Hypothalamus (tissue), 51 donors: ENCODE data around the gene MEF2C.

Experiments
- DNase-seq, 51 donors: peaks; one replicate each; lab custom pipeline; 2025; lab: John Stamatoyannopoulos, UW

Gene MEF2C

DNA sequence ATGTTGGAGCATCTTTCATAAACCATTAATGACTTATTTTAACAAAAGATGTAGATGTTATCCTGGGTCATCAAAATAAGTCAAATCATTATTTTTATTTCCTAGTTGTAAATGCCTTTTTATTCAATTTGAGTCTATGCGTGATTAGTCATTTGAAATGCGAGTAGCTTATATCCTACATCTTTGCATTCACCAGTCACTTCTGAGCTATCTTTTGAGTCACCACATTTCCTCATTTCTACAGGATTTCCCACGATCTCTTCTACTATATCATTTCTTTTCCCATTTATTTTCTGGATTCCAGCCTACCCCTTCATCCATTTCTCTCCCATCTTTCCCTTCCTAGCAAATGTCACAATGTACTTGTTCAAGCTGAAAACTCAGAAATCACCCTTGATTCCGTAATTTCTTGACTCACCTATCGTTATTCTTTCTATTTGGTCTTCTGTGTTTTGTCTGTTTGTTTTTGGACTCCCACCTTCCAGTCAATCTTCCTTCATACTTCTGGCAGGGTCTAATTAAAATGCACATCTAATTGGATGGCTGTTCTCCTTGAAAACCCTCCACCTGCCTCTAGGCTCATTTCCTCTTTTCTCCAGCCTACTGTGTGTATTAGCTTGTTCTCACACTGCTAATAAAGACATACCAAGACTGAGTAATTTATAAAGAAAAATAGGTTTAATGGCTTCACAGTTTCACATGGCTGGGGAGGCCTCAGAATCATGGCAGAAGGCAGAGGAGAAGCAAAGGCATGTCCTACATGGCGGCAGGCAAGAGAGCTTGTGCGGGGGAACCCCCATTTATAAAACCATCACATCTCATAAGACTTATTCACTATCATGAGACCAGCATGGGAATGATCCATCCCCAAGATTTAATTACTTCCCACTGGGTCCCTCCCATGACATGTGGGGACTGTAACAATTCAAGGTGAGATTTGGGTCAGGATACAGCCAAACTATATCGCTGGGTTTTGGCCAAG lies 112.4 kb downstream of the MEF2C start:
- no peak for DNase-seq

DNA sequence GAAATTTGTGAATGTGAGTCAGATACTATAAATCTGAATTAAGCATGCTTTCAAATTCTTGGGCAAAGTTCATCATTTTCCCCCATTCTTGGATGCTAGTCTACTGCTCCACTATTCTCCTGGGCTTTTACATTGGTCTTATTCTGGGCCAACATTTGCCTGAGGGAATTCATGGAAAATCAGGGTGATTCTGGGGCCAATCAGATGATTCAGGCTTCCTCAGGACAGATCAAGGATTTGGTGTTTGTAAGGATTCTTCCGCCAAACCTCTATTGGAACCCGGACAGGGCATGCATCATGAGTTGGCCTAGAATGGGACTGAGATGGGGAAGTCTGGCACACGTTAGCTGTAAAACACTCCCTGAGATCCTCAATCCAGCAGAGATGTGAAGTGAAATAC lies 113.8 kb downstream of the MEF2C start:
- no peak for DNase-seq

DNA sequence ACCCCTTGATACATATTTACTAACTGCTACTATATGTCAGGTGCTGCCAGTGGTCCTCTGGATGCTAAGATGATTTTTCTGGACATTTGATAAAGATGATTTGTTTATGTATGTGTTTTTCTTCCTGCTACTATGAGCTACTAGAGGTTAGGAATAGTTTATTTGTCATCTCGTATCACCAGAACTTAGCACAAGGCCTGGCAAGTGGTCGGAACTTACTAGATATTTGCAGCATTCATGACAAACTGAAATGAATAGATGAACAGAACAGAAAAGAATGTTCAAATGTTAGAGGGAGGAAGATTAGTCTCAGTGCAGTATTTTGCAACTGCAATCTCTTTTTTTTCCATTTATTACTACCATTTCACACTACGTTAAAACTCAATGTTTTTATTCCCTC lies 114.6 kb downstream of the MEF2C start:
- no peak for DNase-seq

DNA sequence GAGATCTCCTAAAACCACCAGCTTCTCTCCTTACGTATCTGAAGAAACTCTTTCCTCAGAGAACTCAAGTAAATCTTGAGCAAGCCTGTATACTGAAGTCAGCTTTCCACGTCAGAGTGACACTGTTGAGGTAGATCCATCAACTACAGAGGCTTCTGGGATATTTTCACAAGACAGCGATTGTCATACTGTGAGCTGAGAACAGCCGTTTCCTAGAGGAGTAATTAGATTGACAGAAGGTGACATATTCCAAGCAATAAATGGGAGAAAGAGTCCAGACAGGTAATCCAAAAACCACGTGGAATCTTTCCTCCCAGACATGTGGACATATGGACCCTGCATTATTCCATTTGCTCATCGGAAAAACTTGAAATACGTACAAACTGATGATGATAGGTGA lies 117.2 kb downstream of the MEF2C start:
- no peak for DNase-seq

DNA sequence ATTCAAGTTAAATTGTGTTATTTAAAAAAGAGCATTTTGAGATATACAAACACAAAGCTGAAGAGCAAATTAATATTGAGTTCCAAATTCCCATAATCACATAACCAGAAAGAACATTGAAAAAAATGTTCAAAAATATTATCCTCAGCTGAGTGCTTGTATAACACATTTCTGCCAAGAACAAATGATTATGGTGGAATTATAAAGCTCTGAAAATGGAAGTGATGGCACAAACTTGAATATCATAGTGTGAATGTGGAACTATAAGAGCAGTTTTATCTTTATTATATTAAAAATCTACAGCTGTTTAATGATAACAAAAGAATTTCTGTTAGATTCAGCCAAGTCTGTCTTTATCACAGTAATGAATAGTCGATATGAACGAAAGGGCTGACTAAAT lies 117.8 kb downstream of the MEF2C start:
- DNase-seq = no peak

DNA sequence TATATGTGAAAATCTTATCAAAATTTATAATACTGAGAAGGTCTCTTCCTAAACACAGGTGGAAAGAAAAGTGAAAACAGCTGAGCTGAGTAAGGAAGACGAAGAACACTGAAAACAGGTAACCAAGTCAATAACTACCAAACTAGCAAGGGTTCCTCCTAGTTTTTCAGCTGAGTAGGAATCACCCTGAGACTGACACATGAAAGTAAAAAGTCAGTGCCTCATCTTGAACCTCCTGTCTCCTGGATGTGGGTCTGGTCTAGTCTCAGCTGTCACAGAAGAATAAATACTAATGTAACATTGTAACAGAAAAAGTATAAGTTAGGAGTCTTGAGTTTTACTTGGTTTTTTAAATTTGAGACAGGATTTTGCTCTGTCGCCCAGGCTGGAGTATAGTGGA lies 121.0 kb downstream of the MEF2C start:
- DNase-seq = no peak

DNA sequence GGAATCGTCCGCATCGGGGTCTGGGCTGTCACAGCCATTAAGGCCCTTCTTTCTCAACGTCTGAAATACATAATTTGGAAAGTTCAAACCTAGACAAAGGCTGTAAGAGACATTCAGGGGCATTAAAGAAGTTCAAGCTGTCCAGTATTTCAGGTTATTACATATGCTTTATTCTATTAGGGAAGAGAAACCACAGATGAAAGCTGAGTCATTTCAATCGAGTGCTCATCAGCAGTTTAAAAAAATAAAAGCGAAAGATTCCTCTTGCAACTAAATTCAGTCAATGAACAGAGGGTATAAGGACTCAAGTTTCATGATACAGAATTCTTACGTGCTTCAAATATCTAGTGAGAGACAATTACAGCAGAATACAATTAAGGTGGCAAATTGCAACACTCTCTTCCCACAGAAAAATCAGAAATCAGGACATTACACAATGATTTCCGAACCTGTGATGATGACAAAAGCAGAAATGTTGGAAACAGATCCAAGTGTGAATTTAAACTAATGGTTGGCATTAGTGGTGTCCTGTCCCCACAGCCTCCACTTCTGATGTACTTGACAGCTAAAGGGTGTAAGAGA lies 121.6 kb downstream of the MEF2C start:
- DNase-seq = peak in 1 of 51 donors; percentile 37

DNA sequence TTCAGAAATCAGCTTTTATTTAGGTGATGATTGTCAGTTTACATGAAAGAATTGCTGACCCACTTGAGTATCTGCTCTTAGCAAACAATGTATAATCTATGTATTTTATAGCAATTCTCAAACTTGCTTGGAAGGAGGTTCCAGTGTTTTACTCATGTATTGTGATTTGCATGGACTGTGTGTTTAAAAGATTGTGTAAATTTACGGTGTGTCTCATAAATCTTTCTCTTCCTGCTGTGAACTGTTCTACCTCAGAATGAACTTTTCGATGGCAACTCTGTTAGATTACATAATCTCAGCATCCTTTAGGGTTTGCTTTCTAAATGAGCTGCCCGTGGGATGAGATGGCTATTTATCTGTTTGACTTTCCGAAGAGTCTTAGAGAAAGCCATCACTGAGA lies 122.5 kb downstream of the MEF2C start:
- DNase-seq = no peak

DNA sequence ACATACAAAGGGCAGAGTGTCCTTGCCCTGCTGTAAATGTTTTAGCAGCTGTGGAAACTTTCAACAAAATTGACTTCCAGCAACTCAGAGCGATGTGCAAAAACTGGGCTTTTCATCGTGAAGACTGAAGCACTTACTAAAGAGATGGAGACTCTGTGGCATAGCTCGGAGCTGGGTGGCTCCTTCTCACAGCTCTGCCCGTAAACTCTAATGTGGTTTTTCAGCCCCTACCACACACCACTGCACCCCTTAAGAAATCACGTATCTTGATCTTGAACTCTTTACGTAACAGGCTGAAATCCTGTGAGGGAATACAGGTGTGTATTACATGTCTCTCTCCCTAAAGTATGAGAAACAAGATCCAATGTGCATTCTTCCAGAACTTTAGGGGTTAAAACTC lies 124.4 kb downstream of the MEF2C start:
- DNase-seq = no peak

DNA sequence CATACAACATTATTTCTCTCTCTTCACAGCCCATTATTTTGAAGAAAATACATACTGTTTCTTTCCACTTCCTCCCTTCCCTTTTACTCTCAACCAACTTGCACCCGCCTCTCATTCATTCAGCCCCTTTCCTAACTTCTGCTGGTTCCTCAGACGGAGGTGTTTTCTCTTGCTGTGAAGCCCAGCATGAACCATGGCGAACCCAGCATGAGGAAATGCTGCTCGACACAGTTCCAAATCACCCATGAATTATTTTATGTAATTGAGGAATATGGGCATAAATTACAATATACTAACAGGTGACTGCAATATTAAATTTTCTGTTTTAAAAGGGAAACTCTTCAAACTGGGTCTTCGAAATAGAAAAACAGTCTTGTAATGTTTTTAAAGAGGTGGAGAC lies 124.8 kb downstream of the MEF2C start:
- DNase-seq = no peak

DNA sequence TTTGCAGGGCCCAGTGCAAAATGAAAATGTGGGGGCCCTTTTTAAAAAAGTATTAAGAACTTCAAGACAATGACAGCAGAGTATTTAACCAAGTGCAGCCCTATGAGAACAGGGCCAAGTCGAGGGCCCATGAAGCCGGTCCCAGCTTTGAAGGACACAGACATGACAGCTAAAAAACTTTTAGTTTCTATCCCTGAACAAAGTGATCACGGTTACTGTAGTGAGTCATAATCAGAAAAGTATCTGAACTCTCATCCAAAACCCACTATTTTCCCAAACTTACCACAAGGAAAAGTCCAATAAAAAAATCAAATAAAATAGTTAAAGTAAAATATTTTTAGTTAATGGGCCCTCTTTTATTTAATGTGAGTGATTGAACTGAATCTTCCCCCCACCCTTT lies 126.0 kb downstream of the MEF2C start:
- DNase-seq = no peak

DNA sequence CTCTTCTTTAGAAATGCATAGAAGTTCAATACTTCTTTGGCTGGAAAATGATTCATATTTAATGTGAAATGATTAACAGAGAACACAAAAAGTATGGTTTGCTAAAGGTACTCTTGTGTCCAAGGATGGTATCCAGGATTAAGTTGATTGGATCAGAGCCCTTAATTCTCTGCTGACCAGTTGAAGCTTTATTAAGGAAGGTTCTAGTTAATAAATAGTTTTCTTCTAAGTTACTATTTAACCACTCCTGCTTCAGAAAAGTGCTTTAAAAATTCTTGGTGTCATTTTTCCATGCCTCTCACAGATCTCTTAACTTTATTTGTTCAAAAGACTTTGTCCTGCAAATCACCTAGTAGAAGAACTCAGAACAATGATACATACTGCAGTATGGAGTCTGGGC lies 134.3 kb downstream of the MEF2C start:
- no peak for DNase-seq

DNA sequence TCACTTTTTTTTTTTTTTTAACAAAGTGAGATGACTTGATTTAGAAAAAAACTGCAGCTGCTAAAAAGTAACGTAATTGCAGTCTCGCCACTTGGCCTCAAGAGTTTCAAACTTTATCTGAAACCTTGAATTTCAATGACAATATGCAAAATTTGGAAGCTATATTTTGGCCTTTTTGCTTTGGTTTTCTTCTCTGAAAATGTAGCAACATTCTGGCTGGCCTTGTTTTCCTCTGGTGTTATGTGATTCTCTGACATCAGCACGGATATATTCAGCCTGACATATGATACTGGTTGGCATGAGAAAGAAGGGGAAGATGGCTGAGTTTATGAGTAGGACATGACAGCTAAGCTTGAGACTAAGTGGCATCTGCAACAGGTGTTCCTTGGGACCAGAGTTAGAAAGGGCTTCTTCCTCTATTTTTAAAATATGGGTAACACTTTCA lies 136.5 kb downstream of the MEF2C start:
- no peak for DNase-seq

DNA sequence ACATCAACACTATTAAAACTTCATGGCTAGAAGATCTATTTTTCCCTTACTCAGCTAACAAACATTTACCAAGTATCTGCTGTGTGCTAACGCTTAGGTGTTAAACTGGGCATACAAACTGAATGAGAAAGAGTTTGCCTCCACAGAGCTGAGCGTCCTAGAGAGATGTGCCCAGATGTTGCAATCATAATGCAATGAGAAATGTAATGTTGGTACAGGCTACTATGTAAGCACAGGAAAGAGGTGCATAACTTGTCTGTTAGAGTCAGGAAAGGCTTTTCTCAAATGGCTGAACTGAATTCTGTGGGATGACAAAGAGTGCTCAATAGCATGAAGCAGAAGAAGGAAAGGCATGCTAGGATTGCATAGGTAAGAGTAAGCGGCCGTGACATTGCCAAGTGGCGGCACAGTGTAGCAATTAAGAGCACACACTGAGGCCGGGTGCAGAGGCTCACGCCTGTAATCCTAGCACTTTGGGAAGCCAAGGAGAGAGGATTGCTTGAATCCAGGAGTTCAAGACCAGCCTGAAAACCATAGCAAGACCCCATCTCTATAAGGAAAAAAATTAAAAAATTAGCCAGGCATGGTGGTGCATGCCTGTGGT lies 137.8 kb downstream of the MEF2C start:
- DNase-seq = no peak

DNA sequence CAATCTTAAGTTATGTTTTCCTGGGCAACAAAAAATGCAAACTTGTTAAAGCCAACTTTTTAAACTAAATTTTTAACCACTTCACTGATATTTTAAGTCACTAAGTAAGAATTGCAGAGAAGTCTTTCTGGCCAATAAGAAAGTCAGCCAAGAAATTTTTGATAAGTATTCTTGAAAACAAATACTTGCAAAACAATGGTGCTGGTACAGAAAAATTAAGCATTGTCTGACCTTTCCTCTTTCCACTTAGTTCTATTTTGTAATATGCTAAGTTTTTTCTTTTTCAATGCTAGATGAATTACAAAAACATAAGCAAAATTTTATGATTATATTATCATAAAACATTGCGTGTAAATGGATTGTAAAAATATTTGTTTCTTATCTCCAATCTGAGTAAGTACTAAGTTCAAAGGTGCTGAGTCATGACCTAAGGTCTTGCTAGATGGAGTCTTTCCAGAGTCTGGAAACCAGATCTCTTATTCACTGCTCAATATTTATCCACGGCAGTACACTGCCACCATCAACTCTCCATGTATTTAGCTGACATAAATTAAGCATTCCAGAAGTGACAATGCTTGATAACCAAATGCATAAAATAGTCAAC lies 139.7 kb downstream of the MEF2C start:
- DNase-seq = no peak

DNA sequence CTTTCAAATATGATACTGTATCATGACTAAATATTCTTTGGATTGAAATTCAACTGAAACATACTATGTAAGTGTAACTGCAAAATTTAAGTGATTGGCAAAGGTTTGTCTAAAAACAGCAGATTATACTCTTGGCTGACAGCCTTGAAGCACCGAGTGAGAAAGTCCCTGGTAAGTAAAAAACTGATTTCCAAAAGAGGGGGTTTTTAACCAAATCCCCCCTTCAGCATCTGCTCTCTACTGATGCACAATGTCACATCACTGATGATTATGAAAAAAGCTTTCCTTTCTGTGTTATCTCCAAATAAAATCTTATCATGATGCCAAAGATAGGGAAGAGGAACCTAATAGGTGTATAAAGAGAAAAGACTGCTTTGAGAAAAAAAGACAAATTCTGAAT lies 141.0 kb downstream of the MEF2C start:
- no peak for DNase-seq

DNA sequence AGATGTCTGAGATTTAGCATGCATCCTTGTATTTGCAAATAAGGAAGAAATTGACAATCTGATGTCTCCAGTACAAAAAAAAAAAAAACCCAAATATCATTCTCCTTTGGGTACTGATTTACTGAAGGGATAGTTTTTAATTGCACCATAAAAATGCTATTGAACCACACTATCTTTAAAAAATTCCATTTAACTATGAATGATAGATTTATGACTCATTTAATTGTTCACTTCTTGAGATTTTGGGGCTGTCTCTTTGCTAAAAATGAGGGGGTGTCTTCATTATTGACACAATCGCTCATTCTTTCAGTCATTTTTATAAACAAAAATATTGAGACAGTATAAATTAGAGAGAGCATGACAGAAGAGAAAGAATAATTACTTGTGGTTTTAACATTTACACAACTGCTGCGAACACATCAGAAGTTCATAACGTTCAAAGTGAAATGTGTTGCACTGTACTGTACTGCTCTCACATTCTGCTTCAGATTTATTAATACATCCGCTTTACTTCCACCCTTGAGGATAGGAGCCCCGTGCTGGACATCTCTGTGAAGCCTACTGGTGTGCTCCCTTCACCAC lies 142.3 kb downstream of the MEF2C start:
- DNase-seq = no peak

DNA sequence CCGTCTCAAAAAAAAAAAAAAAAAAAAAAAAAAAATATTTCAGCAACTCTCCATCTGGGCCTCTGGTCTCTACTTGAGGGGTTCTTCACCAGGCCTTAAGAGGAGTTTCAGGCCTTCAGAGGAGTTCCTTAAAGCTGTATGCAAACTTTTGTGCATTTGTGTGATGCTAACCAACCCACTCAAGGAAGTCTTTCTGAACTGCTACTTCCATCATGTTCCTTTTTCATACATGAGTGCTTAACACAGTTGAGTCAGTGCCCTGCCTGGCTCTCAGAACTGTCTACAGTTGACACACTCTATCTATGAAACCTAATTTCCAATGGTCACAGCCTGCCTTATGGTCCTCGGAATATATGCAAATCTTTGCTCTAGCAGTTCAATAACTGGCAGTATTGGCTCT lies 146.5 kb downstream of the MEF2C start:
- DNase-seq = no peak

DNA sequence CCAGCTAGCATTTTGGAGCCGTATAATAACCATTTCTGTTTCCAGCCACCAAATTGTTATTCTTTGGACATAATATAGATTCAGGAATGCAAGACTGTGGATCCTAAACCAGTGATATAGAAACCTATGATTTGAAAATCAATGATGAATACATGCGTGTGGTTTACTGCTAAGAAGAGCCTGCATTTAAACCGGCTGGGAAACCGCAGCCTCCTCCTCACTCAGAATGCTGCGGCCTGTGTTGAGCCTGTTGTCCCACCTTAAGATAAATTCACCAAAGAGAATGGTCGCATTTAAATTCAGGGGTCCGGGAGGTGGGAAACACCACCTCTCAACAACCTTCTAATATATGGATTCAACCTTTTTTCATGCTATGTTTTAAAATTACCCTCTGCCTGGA lies 148.0 kb downstream of the MEF2C start:
- DNase-seq = no peak

DNA sequence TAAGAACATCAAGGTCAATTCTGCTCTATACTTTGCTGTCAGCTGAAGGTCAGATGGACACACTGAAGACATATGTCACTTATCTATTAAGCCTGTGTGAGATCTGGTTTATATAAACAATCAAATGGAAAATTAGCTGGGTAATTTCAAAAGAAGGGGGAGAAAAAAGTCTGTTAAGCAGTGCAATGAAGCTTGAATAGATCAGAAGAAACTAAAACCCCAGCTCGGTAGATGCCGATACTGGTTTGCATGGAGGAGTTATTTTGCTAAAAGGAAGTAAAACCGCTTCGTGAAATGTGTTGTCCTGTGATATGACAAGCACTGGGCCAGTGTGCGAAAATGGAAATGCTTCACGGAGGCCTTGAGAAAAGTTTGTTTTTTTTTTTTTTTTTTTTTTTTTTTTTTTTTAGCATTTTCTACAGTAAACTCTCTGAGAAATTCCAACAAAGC lies 148.8 kb downstream of the MEF2C start:
- DNase-seq = peak in 2 of 51 donors; percentile 4 to 39

DNA sequence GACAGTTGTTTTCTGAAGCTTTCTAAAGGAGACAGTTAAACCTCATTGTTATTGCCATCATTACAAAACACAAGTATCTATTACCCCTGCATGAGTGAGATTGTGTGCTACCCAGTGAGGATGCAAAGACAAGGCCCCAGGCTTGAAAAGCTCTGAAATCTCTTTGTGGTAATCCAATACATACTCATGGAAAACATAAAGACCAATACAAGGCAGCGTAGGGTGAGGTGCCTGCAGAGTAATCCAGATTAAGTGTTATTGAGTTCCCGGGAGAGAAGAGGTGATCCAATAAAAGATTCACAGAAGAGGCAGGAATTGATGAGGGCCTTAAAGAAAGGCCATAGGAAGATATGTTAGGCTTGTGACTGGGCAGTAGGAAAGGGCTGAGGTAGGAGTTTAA lies 150.1 kb downstream of the MEF2C start:
- DNase-seq = no peak
